Muscle layer of colon (tissue), 2 donors: ENCODE data around the gene ARHGAP10.

Experiments used
- H3K27ac ChIP-seq: one replicate; pipeline ENCODE4 v1.7.0; 2013; ENCODE audit warnings: low read depth, mild to moderate bottlenecking, low read length, moderate library complexity
- H3K27me3 ChIP-seq, 2 donors: one replicate each; pipeline ENCODE4 v1.7.0; 2013; ENCODE audit warnings: low read length in 2 of 2, mild to moderate bottlenecking in 2 of 2; ENCODE audit not compliant: insufficient read depth in 2 of 2, control insufficient read depth in 1 of 2
- H3K36me3 ChIP-seq: one replicate; pipeline ENCODE4 v1.7.0; 2013; ENCODE audit warnings: mild to moderate bottlenecking, low read length; ENCODE audit not compliant: insufficient read depth
- H3K4me1 ChIP-seq: one replicate; pipeline ENCODE4 v1.7.0; 2013; ENCODE audit warnings: mild to moderate bottlenecking, low read length; ENCODE audit not compliant: insufficient read depth
- H3K4me3 ChIP-seq, 2 donors: one replicate each; pipeline ENCODE4 v1.7.0; 2013; ENCODE audit warnings: low read length in 2 of 2, low read depth in 1 of 2, mild to moderate bottlenecking in 1 of 2, moderate library complexity in 1 of 2
- H3K9ac ChIP-seq: one replicate; pipeline ENCODE4 v1.7.0; 2013; ENCODE audit warnings: low read length
- H3K9me3 ChIP-seq: one replicate; pipeline ENCODE4 v1.7.0; 2013; ENCODE audit warnings: mild to moderate bottlenecking, low read length
- donor health status: abdominal sarcoma.
- donor health status: Adenocarcinoma of cecum.

ARHGAP10 gene

GRCh38 chr4:147754037-147754445, 22.2 kb downstream of the ARHGAP10 start:
- Histone ChIP-seq H3K4me1 (peaks cover 40% of the 10 kb centered on the region), H3K9ac (no peak overlapping the region), H3K36me3 (peaks cover 5% of the 10 kb centered on the region), H3K27me3 (no peaks in the 10 kb centered on the region), H3K4me3 (no peak overlapping the region), H3K27ac (peak overlapping the region; percentile 87), H3K9me3 (no peaks in the 10 kb centered on the region)

GRCh38 chr4:147755561-147756295, 23.8 kb downstream of the ARHGAP10 start:
- Histone ChIP-seq H3K9ac (peak overlapping the region; percentile 44), H3K36me3 (peaks cover 5% of the 10 kb centered on the region), H3K27me3 (no peaks in the 10 kb centered on the region), H3K4me1 (peaks cover 41% of the 10 kb centered on the region), H3K4me3 (peak overlapping the region in 1 of 2 donors; percentile 41), H3K9me3 (no peaks in the 10 kb centered on the region), H3K27ac (peak overlapping the region; percentile 87)

DNA sequence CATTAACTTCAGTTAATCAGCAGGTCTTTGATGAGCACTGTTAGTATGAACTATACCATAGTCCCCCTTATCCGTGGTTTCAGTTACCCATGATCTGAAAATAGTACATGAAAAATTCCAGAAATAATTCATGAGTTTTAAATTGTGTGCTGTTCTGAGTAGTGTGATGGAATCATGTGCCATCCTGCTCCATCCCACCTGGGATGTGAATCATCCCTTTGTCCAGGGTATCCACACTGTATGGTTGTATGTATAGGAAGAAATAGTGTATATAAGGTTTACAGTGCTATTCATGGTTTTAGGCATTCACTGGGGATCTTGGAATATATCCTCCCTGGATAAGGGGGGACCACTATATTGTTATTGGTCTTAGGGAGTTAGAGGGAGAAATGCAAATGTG, 24.5 kb downstream of the ARHGAP10 start:
- Histone ChIP-seq H3K9me3 (no peaks in the 10 kb centered on the region), H3K27ac (peak overlapping the region; percentile 87), H3K4me1 (peaks cover 48% of the 10 kb centered on the region), H3K36me3 (peaks cover 5% of the 10 kb centered on the region), H3K27me3 (no peaks in the 10 kb centered on the region), H3K4me3 (no peak overlapping the region), H3K9ac (no peak overlapping the region)

GRCh38 chr4:147760176-147760575, 28.3 kb downstream of the ARHGAP10 start:
- no peaks in the 10 kb centered on the region for H3K9me3 ChIP-seq
- peaks cover 51% of the 10 kb centered on the region for H3K4me1 ChIP-seq
- H3K9ac ChIP-seq: no peak overlapping the region
- no peak overlapping the region for H3K4me3 ChIP-seq
- peak overlapping the region; percentile 65 for H3K27ac ChIP-seq
- no peaks in the 10 kb centered on the region for H3K27me3 ChIP-seq
- H3K36me3 ChIP-seq: peaks cover 5% of the 10 kb centered on the region

DNA sequence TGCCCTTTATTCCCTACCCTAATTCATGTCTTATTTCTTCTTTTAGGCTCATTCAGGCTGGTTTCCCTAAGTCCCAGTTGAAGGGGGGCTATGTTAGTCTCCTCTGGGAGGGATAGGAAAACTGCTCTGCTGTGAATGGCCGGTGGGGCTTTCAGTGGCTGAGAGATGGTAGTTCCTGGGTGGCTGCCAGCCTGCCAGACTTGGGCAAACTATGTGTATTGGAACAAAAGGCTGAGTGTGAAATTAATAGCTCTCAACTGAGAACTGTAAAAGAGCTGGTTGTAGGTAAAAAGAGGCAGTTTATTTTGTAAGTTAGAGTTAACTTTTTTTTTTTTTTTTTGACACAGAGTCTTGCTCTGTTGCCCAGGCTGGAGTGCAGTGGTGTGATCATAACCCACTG, 28.8 kb downstream of the ARHGAP10 start:
- peaks cover 46% of the 10 kb centered on the region for H3K4me1 ChIP-seq
- H3K9me3 ChIP-seq: no peaks in the 10 kb centered on the region
- H3K4me3 ChIP-seq: no peak overlapping the region
- H3K9ac ChIP-seq: no peak overlapping the region
- no peaks in the 10 kb centered on the region for H3K27me3 ChIP-seq
- peaks cover 5% of the 10 kb centered on the region for H3K36me3 ChIP-seq
- H3K27ac ChIP-seq: peak overlapping the region; percentile 65

DNA sequence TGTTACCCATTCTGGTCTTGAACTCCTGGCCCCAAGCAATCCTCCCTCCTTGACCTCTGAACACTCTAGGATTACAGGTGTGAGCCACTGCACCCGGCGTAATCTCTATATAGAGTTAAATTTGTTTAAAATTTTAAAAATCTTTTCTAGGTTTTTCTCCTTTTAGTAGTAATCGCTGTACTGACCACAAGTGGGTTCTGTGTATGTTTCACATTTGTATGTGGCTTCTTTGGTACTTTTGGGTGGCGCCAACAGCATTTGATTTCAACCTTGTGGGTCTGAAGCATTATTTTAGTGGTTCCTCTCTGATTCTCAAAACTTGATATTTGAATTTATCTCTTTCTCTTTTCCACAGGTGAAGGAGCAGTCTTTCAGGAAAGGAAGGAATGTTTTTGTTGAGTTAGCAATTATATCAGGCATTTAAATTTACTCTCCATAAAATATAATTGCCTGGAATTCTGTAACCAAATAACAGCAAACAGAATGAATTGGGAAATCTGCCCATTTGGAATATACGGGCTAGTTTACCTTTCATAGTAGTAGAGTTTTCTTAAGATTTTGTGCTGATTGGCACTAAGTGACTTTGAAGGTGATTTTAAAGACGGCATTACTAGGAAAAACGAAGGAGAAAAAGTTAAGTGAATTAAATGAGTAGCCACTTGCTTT, 29.5 kb downstream of the ARHGAP10 start:
- no peaks in the 10 kb centered on the region for H3K27me3 ChIP-seq
- peaks cover 39% of the 10 kb centered on the region for H3K4me1 ChIP-seq
- H3K27ac ChIP-seq: peak overlapping the region; percentile 65
- H3K4me3 ChIP-seq: no peak overlapping the region
- no peaks in the 10 kb centered on the region for H3K9me3 ChIP-seq
- no peak overlapping the region for H3K9ac ChIP-seq
- peaks cover 5% of the 10 kb centered on the region for H3K36me3 ChIP-seq

- no peaks in the 10 kb centered on the region for H3K27me3 ChIP-seq
- H3K27ac ChIP-seq: no peak overlapping the region
- no peaks in the 10 kb centered on the region for H3K36me3 ChIP-seq
- H3K9ac ChIP-seq: no peak overlapping the region
- H3K4me1 ChIP-seq: peaks cover 44% of the 10 kb centered on the region
- no peak overlapping the region for H3K4me3 ChIP-seq
- H3K9me3 ChIP-seq: no peaks in the 10 kb centered on the region
Observed at GRCh38 chr4:147764337-147764736, 32.4 kb downstream of the ARHGAP10 start.

- no peak overlapping the region for H3K9ac ChIP-seq
- H3K4me1 ChIP-seq: peaks cover 40% of the 10 kb centered on the region
- no peak overlapping the region for H3K4me3 ChIP-seq
- no peak overlapping the region for H3K27ac ChIP-seq
- no peaks in the 10 kb centered on the region for H3K9me3 ChIP-seq
- no peaks in the 10 kb centered on the region for H3K36me3 ChIP-seq
- H3K27me3 ChIP-seq: no peaks in the 10 kb centered on the region
Observed at GRCh38 chr4:147765121-147765529, 33.2 kb downstream of the ARHGAP10 start.

DNA sequence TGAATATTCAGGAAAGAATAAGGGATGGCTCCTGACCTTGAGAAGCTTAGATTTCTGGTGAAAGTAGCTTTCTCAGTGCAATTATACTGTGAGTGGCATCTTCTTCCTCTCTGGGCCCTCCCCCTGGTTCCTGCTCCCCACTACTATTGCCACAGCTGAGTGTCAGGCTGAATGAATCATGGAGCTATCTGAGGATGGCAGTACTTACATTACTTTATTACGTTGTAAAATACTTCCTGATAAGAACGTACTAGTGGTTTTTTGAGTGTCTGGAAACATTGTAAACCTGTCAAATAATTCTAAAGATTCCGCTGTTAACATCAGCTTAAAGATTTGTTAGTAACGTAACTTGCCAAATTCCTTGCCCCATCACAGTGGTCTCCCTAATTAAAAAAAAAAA, 36.2 kb downstream of the ARHGAP10 start:
- Histone ChIP-seq H3K9ac (no peak overlapping the region), H3K36me3 (no peaks in the 10 kb centered on the region), H3K4me1 (peaks cover 33% of the 10 kb centered on the region), H3K9me3 (no peaks in the 10 kb centered on the region), H3K4me3 (no peak overlapping the region), H3K27ac (no peak overlapping the region), H3K27me3 (no peaks in the 10 kb centered on the region)

- Histone ChIP-seq H3K4me3 (no peak overlapping the region), H3K9me3 (no peaks in the 10 kb centered on the region)
Observed at GRCh38 chr4:147769386-147769785, 37.5 kb downstream of the ARHGAP10 start.

GRCh38 chr4:147770831-147771230, 38.9 kb downstream of the ARHGAP10 start:
- H3K9me3 ChIP-seq: no peaks in the 10 kb centered on the region
- no peak overlapping the region for H3K27ac ChIP-seq
- no peaks in the 10 kb centered on the region for H3K36me3 ChIP-seq
- H3K27me3 ChIP-seq: no peaks in the 10 kb centered on the region
- H3K9ac ChIP-seq: no peak overlapping the region
- H3K4me3 ChIP-seq: no peak overlapping the region
- peaks cover 48% of the 10 kb centered on the region for H3K4me1 ChIP-seq

More at GRCh38 chr4:147769386-147769785, 37.5 kb downstream of the ARHGAP10 start:
- Histone ChIP-seq H3K36me3 (no peaks in the 10 kb centered on the region), H3K27me3 (no peaks in the 10 kb centered on the region), H3K4me1 (peaks cover 37% of the 10 kb centered on the region), H3K9ac (no peak overlapping the region), H3K27ac (no peak overlapping the region)
